Activated CD8-positive, alpha-beta memory T cell treated with anti-CD3 and anti-CD28 coated beads for 48 hours (primary cell): ENCODE measurements around the gene RAPH1.

Source experiments
- DNase-seq, 3 experiments: peaks; one replicate each; pipeline ENCODE4 v3.0.0-alpha.2; 2020; ENCODE audit warnings: low read depth in 2 of 3, low spot score in 2 of 3

Gene RAPH1

DNA sequence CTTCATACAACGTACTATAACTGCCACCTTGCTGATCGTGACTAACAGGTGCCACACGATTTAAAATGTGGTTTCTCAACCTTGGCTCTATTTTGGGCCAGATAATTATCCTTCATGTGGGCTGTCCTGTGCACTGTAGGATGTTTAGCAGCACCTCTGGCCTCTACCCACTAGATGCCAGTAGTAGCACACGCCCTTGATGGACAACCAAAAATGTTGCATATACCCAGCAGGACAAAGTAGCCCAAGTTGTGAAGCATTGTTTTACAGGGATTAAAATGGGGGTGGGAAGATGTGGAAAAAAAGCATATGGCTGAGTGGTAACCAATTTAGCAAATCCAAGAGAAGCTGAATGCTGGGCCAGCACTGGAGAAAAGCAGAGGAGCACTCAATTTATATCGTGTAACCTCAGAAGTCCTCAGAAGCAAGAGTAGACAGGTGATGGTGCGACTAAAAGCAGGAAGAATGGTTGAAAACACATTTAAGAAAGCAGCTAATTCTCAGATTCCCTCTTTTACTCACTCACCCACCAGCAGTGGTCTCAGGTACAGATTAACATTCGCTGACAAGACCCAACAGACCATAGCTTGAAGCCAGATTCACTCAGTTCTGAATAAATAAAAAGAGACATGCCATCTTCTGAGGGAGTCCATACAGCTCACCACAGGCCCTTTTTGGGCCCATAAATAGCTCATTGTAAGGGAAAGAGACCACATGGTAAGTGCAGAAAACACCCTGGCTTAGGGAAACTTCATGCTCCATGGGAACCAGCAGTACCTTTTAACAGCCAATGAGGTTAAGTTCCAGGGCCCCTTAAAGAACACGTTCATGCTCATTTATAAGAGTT is 50.6 kb downstream of the RAPH1 start:
- peak in 1 of 3 experiments; percentile 10 for DNase-seq

DNA sequence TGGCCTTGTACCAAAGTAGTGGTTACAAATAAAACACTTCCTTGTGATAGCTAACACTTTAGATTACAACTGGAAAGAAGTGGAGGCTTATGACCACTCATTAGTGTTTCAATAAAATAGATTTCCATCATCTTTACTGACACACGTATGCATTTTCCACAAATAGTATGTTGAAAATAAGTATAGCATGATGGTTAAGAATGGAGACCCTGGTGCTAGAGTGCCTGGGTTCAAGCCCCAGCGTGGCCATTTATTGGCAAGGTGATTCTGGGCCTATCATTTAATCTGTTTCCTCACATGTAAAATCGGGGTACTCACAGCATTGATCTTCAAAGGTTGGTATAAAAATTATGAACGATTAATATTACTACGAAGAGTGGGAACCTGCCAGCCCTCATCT is 54.5 kb downstream of the RAPH1 start:
- no peak for DNase-seq

GRCh38 chr2:203476881-203477280 is 58.2 kb downstream of the RAPH1 start:
- no peak for DNase-seq

- no peak for DNase-seq
Measured at GRCh38 chr2:203471323-203471722, 63.8 kb downstream of the RAPH1 start.

DNA sequence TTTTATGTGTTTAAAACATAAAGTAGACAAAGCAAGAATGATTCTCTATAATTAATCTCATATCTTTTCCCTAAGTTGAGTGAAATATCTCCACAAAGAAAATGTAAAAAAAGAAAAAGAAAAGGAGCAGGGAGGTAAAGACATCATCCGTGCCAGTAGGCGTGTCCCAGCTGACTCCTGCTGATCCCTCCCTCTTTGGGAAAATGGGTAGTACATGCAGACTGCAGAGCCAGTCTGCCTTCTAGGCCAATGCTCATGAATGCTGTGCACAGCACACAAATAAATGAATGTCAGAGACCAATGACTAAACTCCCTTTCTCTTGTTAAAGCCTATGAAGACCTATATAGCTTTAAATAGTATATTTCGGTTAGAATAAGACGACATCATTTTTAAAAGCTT is 64.7 kb downstream of the RAPH1 start:
- DNase-seq, result no peak

DNA sequence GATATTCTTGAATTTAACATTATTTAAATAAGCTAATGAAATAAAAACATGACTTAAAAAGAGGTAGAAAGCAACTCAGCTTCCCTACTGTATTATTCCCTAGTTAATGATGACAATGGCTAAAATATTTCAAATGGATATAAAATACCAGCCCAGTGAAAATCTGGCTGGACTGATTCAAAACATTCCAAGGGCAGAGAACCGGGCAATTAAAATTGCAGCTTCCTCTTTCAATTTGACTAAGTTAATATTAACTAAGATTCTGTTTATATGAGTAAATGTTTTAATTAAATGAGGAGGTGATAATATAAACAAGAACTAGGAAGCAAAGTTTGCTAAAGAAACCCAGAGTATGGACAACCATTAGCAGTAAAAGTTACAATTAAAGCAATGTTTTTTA is 65.6 kb downstream of the RAPH1 start:
- DNase-seq, result no peak

DNA sequence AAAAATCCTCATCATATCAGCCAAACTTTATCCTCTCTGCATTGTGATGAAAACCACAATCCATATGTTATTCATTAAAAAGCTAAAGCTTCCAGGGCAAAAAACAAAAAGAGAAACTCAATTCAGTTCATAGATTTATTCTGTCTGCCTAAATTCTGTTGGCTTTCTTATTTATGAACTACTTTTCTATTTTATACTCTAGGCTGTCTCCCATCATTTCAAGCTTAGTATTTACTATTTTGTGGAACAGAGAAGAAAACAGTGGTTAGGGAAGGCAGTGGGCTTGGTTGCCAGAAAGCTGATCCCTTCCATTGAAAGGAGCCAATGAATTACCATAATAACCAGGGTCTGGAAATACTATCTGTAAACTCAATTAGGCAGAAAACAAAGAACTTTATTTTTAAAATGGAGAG is 71.8 kb downstream of the RAPH1 start:
- no peak for DNase-seq

- DNase-seq, result no peak
Measured at GRCh38 chr2:203462308-203462707, 72.8 kb downstream of the RAPH1 start.

DNA sequence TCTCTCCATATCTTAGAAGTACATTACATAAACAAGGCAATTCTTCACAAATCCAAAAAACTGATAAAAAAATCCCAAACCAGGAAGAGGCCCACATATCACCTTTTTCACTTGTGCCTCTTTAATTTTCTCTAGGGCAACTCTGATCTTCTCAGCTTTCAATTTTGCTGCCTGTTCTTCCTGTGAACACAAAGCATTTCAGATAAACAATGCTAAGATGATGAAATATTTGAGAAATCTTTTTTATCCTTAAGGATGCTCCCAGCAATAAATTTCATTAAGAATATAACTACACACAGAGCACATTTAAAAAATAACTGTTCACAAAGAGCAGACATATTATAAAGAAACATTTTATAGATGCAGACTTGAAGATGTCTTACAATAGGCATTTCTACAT is 73.4 kb downstream of the RAPH1 start:
- DNase-seq, result no peak

- DNase-seq, result no peak
Measured at GRCh38 chr2:203455209-203455608, 79.9 kb downstream of the RAPH1 start.

DNA sequence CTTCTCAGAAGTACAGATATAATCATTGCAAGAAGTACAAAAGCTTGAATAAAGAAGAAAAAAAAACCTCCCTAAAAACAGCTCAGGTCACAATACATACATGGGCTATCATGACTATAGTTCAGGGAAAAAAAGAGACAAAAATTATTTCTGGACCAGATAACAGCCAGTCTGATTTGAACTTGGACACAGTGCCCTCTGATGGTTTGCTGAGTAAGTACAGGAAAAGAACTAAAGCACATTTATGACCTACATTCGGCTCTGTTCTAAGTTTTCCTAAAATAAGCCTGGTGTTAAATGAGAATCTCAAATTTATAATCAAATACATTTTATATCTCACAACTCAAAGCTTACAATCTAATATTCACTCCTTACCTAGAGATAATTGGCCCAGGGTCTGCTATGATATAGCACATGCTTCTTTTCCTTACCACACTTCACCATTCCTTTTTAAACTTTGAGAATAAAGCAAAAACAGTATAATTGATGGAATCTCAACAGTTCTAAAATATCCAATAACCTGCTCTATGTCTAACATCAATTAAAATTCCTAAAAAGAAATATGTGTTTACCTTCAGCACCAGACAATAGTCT is 81.1 kb downstream of the RAPH1 start:
- DNase-seq, result no peak

DNA sequence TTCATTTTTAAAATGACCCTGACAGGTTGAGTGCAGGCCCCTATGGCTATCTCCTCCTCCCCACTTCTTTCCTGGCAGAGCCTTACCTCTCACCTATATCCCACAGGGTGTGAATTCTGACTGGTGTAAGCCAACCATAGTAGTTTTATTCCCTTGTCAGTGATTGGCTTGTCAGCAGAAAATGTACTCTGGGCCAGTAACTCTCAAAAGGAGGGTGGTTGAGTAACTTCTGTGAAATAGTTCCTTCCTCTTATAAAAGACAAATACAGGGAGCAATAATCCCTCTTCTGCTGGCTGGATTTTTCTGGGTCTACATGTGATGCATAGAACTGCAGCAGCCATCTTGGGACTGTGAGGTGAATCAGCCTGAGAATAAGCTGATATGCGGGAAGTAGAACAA is 83.4 kb downstream of the RAPH1 start:
- no peak for DNase-seq

GRCh38 chr2:203451011-203451410 is 84.1 kb downstream of the RAPH1 start:
- no peak for DNase-seq

- no peak for DNase-seq
Measured at GRCh38 chr2:203450561-203450960, 84.5 kb downstream of the RAPH1 start.

DNA sequence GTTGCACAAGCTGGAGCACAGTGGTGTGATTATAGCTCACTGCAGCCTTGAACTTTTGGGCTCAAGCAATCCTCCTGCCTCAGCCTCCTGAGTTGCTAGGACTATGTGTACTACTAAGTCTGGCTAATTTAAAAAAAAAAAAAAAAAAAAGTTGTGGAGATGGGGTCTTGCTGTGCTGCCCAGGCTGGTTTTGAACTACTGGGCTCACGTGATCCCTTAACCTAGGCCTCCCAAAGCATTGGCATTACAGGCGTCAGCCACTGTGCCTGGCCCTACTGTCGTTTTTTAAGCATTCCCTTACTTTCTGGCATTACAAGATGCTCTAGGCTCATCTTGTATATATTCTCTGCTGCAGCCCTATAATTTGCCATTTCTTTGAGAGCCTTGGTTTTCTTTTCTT is 88.3 kb downstream of the RAPH1 start:
- no peak for DNase-seq

- no peak for DNase-seq
Measured at GRCh38 chr2:203446071-203446481, 89.0 kb downstream of the RAPH1 start.

GRCh38 chr2:203444738-203445137 is 90.4 kb downstream of the RAPH1 start:
- DNase-seq, result no peak

- DNase-seq, result no peak
Measured at GRCh38 chr2:203442463-203442862, 92.6 kb downstream of the RAPH1 start.

DNA sequence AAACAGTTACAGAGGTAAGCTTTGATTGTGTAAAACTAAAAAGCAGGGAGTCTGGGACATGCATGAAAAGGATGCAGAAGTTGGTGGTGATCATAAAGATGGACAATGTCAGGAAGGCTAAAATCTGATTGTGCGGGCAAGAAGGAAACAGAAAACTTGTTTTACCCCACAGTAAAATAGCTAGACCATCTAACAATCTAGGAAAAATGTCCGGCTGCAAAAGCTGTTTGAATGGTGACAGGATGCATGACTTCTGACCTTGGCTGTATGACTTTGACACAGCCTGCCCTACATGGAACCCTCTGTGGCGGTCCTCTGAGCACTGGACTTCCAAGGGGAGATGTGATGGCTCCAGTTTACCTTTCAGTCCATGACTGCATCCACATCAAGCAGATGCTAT is 93.6 kb downstream of the RAPH1 start:
- DNase-seq, result no peak

DNA sequence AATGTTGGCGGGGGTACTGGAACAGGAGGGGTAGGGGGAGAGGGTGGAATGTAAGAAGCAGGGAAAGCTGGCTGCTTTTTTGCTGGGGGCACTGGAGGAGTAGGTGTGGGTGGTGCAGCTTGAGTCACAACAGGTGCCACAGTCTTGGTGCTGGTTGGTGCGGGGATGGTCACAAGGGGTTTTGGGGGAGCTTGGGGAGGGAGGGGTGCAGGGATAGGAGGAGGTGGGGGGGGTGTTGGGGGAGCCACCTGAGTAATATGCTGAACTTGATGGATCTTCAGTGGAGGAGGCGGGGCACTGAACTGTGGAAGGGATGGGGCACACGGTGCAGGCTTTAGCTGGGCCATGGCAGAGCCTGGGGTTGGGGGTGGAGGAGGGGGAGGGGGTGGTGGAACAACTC is 94.4 kb downstream of the RAPH1 start:
- no peak for DNase-seq

DNA sequence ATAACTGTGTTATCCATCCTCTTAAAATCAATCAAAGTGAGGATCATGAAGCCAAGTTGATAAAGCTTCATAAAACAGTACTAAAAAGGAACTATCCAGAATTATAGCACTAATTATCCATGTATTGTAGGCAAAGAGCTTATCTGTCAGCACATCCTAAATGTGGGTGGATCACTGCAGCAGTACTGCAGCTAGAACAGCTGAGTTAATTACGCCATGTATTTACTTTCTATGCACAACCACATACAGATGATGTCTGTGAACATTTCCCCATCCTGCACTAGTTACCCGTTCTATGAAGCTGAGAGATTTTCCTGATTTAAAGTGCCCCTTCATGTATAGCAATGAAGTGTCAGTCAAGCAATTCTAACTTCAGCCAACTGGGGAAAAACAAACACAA is 96.6 kb downstream of the RAPH1 start:
- no peak for DNase-seq

DNA sequence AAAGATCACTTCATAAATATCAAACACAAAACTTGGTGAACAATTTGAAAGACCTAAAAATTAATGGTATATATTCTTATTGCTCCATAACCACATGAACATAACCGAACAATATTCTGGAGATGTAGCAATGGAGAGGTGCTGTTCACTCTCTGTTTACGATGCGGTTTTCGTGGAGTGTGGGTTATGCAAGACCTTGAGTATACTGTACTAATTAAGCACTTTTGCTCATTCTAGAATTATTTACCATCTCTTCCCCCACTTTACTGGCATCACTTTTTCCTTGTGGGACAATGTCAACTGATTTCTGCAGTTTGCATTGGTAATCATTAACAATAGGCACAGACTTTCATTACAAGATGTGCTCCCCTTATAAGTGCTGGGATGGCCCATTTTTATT is 97.6 kb downstream of the RAPH1 start:
- no peak for DNase-seq

DNA sequence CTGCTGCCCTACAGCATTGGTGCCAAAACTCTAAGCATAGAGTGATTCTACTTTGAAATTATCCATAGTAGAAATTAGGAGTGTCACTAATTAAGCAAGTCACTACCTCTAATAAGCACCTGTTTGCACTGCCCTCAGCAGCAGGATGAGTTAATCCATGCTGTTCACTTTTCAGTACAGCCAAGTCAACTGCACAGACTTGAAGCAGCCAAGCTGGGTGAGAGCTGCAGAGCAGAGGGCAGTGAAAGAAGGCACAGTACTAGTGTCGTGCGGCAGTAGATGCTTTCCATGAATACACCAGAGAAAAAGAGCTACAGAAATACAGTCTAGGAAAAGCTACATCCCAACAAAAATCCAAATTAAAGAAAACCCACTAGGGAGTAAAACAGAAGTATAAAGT is 98.6 kb downstream of the RAPH1 start:
- DNase-seq, result no peak
